NCI-H1930 (cell line): Measurements from ENCODE around the gene TFR2.
"Not testable (repeated sequence)": the region's sequence is repeated elsewhere in the genome, so short reads cannot be mapped to it uniquely, and the experiment has no call there.

Source experiments
- DNase-seq, 2 experiments: peaks; one replicate each; lab custom pipeline; 2025; lab: John Stamatoyannopoulos, UW

The TFR2 gene

GRCh38 chr7:100678291-100678984, 37.1 kb upstream of the TFR2 start:
- DNase-seq = no peak

- DNase-seq = no peak
These were observed 36.2 kb upstream of the TFR2 start for GRCh38 chr7:100677308-100678267.

GRCh38 chr7:100676501-100677306, 35.4 kb upstream of the TFR2 start:
- no peak for DNase-seq

- no peak for DNase-seq
These were observed 34.4 kb upstream of the TFR2 start for GRCh38 chr7:100675581-100676350.

- no peak for DNase-seq
These were observed 33.7 kb upstream of the TFR2 start for GRCh38 chr7:100675105-100675451.

- no peak for DNase-seq
These were observed 33.2 kb upstream of the TFR2 start for GRCh38 chr7:100674411-100675104.

- no peak for DNase-seq
These were observed 32.6 kb upstream of the TFR2 start for GRCh38 chr7:100673942-100674410.

GRCh38 chr7:100673302-100673941, 32.1 kb upstream of the TFR2 start, which contains the start of gene GNB2:
GNB2 (plus strand) TSS chr7:100673740; CDS start chr7:100676266, 2,526 bp downstream.
- peak; percentile 99 to 100 for DNase-seq

GRCh38 chr7:100671353-100672327, 30.3 kb upstream of the TFR2 start:
- DNase-seq = no peak

- DNase-seq = no peak
These were observed 28.7 kb upstream of the TFR2 start for GRCh38 chr7:100670074-100670473.

GRCh38 chr7:100669106-100669505, 27.8 kb upstream of the TFR2 start:
- DNase-seq = not testable (repeated sequence)

GRCh38 chr7:100668069-100668449, 26.7 kb upstream of the TFR2 start:
- DNase-seq = no peak

GRCh38 chr7:100667331-100668068, 26.1 kb upstream of the TFR2 start:
- DNase-seq = no peak

- no peak for DNase-seq
These were observed 23.9 kb upstream of the TFR2 start for GRCh38 chr7:100665168-100665726.

GRCh38 chr7:100662194-100662776, 20.9 kb upstream of the TFR2 start:
- not testable (repeated sequence) for DNase-seq

GRCh38 chr7:100655908-100656674, 14.7 kb upstream of the TFR2 start, which contains the start of gene ACTL6B:
ACTL6B (minus strand) TSS chr7:100656448; CDS start chr7:100656354, 94 bp downstream.
- DNase-seq = peak; percentile 67 to 89
